ENCODE measurements around the gene OR5B3.

GRCh38 chr11:58434217-58434616 lies 27.5 kb upstream of the OR5B3 start:
- TF ChIP-seq MYC (CRISPR knock-in tag; IDR thresholded peaks at IDR 0.05; ENCODE audit: borderline replicate concordance) = no peak
- no peak for TF ChIP-seq ZNF18 (CRISPR knock-in tag; IDR thresholded peaks at IDR 0.05; ENCODE audit: insufficient replicate concordance)
- no peak for TF ChIP-seq SATB2 (CRISPR knock-in tag; IDR thresholded peaks at IDR 0.05)
- TF ChIP-seq SNAPC4 (CRISPR knock-in tag; IDR thresholded peaks at IDR 0.05) = no peak

All from HepG2 (cell line).